IMR-90 (cell line): Measurements from ENCODE around the gene SPRR3.

Source experiments
- BHLHE40 ChIP-seq: fragments of 150-350 bp; IDR thresholded peaks from 2 replicates; pipeline ENCODE4 v1.6.1; 2016; ENCODE audit warnings: mild to moderate bottlenecking, low read depth, low read length
- CEBPB ChIP-seq: IDR thresholded peaks from 2 replicates; pipeline ENCODE4 v1.6.1; 2012; ENCODE audit warnings: low read depth, low read length, improper control_type of control experiment
- ELK1 ChIP-seq: fragments of 150-350 bp; IDR thresholded peaks from 2 replicates; pipeline ENCODE4 v1.6.1; 2016; ENCODE audit warnings: low read depth, mild to moderate bottlenecking, low read length, moderate library complexity, borderline replicate concordance
- FOS ChIP-seq: fragments of 150-350 bp; IDR thresholded peaks from 2 replicates; pipeline ENCODE4 v1.6.1; 2016; ENCODE audit warnings: low read depth, low read length
- MAFK ChIP-seq: IDR thresholded peaks from 2 replicates; pipeline ENCODE4 v1.6.1; 2012; ENCODE audit warnings: low read depth, low read length, improper control_type of control experiment
- POLR2A ChIP-seq: IDR thresholded peaks from 2 replicates; pipeline ENCODE4 v1.6.1; 2012; ENCODE audit warnings: mild to moderate bottlenecking, low read depth, low read length
- RAD21 ChIP-seq: IDR thresholded peaks from 2 replicates; pipeline ENCODE4 v1.6.1; 2012; ENCODE audit warnings: low read length, improper control_type of control experiment
- RCOR1 ChIP-seq: IDR thresholded peaks from 2 replicates; pipeline ENCODE4 v1.6.1; 2012; ENCODE audit warnings: mild to moderate bottlenecking, low read length, improper control_type of control experiment; ENCODE audit not compliant: insufficient replicate concordance
- RFX5 ChIP-seq: IDR thresholded peaks from 2 replicates; pipeline ENCODE4 v1.8.0; 2012; ENCODE audit warnings: low read depth, mild to moderate bottlenecking, low read length, moderate library complexity
- SMC3 ChIP-seq: fragments of 150-350 bp; IDR thresholded peaks from 2 replicates; pipeline ENCODE4 v1.6.1; 2016; ENCODE audit warnings: low read depth, mild to moderate bottlenecking, antibody characterized with exemption, low read length, moderate library complexity
- USF2 ChIP-seq: fragments of 150-350 bp; IDR thresholded peaks from 2 replicates; pipeline ENCODE4 v1.6.1; 2017; ENCODE audit warnings: mild to moderate bottlenecking, antibody characterized with exemption, low read length, low read depth
- TF ChIP-seq, protein P1 (sequence below): conservative IDR thresholded peaks from 2 replicates; pipeline ENCODE4 v1.5.1; 2012; ENCODE audit warnings: mild to moderate bottlenecking, low read depth, low read length, improper control_type of control experiment

DNA sequence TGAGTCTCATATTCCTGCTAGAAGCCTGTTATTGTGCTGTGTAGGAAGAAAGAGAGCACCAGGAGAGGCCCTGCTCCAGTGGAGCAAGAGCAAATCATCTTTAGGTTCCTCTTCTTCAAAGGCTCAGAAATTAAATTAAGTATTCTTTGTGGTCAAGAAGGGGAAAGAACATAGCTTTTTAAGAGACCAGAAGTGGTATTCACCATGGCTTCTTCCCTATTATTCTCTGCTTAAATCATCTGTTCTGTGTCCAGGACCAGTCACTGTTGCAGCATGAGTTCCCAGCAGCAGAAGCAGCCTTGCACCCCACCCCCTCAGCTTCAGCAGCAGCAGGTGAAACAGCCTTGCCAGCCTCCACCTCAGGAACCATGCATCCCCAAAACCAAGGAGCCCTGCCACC, 30.5 kb downstream of the SPRR3 start:
- no peak for TF ChIP-seq POLR2A
- TF ChIP-seq RAD21: no peak
- TF ChIP-seq, protein P1, sequence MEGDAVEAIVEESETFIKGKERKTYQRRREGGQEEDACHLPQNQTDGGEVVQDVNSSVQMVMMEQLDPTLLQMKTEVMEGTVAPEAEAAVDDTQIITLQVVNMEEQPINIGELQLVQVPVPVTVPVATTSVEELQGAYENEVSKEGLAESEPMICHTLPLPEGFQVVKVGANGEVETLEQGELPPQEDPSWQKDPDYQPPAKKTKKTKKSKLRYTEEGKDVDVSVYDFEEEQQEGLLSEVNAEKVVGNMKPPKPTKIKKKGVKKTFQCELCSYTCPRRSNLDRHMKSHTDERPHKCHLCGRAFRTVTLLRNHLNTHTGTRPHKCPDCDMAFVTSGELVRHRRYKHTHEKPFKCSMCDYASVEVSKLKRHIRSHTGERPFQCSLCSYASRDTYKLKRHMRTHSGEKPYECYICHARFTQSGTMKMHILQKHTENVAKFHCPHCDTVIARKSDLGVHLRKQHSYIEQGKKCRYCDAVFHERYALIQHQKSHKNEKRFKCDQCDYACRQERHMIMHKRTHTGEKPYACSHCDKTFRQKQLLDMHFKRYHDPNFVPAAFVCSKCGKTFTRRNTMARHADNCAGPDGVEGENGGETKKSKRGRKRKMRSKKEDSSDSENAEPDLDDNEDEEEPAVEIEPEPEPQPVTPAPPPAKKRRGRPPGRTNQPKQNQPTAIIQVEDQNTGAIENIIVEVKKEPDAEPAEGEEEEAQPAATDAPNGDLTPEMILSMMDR: no peak
- TF ChIP-seq USF2: no peak
- TF ChIP-seq SMC3: no peak
- no peak for TF ChIP-seq RFX5
- TF ChIP-seq ELK1: no peak
- no peak for TF ChIP-seq MAFK
- no peak for TF ChIP-seq RCOR1
- no peak for TF ChIP-seq BHLHE40
- TF ChIP-seq CEBPB: no peak
- no peak for TF ChIP-seq FOS
